GM18519 (cell line): ENCODE data around the gene TENM3.
A peak's percentile ranks its signal among the peaks of the same experiment; 100 is the strongest.
"Not testable (repeated sequence)": the region's sequence is repeated elsewhere in the genome, so short reads cannot be mapped to it uniquely, and the experiment has no call there.

ENCODE experiments used
- ATAC-seq: cut with Tn5 transposase; IDR thresholded peaks from one replicate; pipeline ENCODE4 v1.9.1; 2021; ENCODE audit warnings: mild to moderate bottlenecking, moderate library complexity; ENCODE audit not compliant: unreplicated experiment, low FRiP score

The TENM3 gene

DNA sequence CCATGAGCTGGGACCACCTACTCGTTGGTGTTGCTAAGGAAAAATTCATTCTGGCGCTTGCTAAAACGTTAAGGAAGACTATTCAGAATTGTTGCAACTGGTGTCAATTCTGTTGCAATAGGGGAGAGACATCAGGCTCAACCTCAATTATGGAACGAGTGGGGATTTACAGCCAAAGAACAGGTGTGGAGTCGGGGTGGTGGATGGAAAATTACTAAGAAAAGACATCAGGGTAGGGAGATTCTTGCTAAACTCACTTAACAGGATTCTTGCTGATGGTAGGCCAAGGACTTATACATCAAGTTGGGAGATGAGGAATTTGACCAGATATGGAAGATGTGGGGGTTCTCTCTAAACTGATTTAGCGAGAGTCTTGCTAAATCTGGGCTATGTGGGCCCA, 139.7 kb downstream of the TENM3 start:
- ATAC-seq = no peak

DNA sequence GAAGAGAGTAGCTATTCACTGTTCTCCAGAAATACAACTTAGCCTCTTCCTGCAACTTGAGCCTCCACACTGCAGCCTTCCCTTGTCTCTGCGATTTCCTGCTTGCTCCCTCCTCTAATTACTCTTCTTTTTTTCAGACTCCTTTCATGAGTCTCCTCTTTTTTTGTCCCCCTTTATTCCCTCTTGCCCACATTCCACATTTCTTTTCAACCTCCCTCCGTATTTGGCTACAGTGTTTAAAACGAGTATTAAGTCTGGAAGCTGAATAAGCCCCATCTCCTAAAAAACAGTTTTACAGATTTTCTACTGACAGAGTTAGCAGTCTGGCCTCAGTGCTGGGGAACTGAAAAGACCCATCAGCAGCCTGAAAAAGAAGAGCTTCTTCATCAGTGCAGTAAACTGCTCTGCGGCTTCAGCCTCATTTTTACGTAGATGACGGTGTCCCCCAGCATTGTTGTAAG, 141.5 kb downstream of the TENM3 start:
- ATAC-seq = no peak

DNA sequence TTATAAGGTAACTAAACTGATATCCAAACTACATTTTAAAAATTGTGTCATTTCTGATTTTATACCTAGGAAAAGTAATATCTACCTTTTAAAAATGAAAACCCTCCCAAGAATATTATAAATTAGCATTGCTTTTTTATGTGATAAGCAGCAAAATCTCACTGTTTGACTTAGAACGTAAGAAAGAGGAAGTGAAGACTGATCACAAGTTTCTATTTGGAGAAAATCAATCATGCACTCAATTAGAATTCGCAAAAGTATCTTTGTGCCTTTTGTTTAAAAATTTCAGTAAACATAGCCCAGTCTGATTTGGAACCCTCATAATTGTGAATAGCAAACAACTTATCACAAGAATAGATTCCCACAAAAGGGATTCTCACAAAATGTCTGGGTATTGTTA, 142.7 kb downstream of the TENM3 start:
- ATAC-seq = peak; percentile 84

DNA sequence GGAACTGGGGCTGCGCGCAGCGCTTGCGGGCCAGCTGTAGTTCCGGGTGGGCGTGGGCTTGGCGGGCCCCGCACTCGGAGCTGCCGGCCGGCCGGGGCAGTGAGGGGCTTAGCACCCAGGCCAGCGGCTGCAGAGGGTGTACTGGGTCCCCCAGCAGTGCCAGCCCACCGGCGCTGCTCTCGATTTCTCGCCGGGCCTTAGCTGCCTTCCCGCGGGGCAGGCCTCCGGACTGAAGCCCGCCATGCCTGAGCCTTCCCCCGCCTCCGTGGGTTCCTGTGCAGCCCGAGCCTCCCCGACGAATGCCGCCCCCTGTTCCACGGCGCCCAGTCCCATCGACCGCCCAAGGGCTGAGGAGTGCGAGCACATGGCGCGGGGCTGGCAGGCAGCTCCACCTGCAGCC, 143.4 kb downstream of the TENM3 start:
- not testable (repeated sequence) for ATAC-seq

DNA sequence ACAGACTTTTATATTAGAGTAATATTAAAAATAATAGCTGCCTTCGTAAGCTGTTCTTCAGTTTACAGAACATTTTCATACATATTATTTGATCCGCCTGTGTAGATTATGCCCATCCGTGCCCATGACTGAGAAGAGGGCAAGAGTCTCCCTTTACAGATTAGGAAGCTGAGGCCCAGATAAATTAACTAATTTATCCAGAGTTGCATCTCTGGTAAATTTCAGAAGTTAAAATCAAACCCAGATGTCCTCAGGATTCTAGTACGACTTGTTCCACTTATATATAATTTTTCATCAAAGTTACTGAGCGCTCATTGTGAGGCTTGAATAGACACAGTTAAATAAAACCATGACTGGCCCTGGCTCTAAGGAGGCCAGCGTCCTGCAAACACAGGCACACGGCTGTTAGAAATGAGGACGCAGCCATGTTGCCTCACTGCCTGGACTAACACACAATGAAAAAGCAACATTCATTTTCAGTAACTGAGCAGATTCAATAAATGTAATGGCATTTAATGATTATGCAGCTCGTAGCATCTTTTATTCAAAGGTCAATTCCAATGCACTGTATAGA, 148.0 kb downstream of the TENM3 start:
- no peak for ATAC-seq

DNA sequence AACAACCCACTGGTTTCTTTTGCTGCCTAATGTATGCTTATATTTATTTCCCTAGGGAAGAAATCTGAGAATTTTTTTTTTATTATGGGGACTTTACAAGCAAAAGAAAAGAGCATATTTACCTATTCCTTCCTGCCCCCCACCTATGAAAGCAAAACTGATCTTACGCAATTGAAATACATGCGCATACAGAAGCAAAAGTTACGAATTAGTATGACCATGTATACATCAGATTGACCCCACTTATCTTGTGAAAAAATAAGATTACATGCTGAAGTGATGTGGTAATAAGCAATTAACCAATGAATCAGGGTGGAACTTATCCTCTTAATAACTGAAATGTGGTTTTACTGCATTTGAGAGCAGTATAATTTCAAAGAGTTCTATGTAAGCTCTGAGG, 151.0 kb downstream of the TENM3 start:
- ATAC-seq = no peak

DNA sequence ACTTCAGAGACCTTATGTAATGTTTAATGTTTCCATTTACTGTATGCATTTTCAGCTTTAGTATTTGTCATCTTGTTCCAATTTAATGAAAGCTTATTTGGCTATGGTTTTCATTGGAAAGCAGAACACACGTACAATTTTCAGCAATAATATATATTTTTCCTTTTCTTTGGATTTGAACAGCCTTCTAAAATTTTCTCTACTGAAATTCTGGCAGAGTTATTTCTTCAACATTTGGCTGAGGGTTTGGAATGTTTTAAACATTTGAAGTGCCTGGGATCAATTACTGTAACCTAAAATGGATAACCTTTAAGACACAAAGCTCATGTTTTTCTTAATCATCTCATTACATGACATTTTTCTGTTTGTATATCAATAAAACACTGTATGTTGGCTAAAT, 156.9 kb downstream of the TENM3 start:
- no peak for ATAC-seq

DNA sequence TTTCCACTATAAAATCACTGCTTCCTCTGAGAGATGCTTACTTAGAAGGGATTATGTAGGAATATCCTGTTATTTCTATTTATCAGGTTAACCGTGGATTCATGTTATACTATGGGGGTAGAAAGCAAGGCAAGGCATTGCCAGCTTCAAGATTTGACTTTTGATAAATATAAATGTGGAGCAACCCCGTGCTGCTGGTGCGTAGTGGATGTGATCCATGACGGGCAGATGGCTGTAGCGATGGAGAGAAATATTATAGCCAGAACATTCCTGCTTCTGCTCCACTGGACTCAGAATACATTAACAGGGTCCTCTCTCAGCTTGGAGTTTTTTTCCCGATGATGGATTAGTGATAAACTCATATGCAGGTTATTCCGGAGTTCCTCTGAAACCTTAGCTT, 157.6 kb downstream of the TENM3 start:
- no peak for ATAC-seq

DNA sequence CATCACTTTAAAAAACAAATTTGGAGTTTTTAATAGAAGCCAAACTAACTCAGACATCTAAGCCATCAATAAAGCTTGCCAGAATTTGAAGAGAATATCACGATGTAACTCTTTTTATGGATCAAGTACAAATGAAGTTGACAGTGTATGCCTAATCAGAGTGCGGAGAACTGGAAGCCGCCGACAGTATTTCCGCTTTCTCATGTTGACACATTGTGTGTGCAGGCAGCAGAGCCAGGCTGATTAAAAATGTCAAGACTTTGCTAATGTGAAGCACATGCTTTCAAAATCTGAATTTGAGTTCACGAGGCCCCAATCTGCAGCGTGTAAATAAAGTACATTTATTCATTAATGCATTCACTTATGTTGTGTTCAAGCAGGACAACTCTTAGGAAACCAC, 161.2 kb downstream of the TENM3 start:
- no peak for ATAC-seq

DNA sequence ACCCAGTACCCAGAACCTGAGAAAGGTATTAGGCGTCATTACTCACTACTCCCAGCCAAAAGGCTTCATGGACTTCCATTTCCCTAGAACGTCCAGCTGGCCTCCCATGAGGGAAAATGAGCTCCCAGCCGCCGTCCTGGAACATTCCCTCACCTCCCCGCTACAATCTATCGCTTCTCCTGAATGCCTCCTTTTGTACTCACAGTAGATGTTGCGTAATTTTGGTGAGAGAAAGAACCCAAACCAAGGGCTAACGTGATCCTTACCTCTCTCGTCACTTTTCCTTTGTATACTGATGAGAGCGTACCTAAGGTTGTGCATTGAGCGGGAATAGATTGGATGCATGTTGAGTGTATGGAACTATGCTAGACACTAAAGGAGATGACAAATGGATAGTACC, 161.9 kb downstream of the TENM3 start:
- no peak for ATAC-seq

DNA sequence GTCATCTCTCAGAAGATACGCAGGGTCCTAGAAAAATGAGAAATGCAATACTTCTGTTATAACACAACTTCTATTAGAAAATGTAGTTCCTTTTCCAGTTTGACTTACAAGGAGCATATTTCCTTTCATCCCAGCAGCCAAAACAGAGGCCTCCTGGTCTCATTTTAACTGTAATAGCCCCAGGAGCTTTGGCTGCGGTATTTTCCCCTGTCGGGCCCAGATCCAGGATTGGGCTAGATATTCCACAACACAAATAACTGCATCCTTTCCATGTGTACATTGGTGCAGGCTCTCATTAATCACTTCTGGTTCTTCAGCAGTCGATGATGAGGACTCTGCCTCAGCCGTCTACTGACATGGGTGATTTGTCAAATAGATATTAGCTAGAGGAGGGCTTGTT, 166.1 kb downstream of the TENM3 start:
- no peak for ATAC-seq

DNA sequence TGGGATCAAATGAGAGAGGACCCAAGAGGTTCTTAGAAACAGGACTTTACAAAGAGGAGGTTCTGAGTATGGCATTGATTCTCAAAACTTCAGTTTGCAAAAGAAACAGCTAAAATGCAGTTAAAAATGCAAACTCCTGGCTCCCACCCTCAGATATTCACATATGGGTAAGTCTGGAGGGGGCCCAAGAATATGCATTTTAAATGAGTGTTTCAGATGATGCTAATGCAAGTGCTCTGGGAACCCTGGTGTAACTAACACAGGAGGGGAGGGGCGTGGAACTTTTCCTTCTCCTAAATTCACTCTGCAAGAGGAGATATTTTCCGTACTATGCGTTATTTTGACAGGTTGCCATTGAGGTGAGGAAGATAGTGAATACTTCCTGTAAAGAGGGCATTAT, 168.2 kb downstream of the TENM3 start:
- no peak for ATAC-seq

DNA sequence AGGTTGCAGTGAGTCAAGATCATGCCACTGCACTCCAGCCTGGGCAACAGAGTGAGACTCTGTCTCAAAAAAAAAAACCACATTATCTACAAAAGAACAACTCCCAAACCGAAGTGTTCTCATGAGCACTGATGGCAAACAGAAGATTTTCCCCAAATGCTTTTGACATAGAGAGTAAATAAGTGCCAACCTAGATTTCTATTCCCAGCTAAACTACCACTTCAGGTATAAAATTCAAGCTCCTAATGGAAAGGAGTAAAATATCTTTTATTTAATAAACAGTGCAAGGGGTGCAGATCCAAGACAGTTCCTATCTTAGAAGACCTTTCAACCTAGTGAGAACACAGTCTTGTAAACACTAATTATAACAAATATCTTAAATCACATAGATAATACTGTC, 170.3 kb downstream of the TENM3 start:
- ATAC-seq = no peak

DNA sequence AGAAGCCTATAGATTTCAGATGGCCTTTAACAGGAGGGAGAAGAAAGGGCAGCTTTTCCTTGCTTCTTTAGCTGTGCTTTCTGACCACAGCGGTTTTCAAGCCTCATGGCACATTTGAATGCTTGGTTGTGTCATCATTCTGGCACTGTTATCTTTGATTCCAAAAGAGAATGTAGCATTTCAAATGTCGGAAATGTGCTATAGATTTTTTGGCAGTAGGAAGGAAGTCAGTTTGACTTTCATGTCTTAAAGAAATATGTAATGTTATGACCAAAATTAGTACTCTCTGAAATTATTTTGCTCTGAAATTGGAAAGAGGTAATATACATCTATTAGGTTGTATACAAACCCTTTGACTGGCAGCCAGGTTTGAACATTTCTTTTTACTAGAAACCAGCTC, 171.9 kb downstream of the TENM3 start:
- ATAC-seq = no peak

DNA sequence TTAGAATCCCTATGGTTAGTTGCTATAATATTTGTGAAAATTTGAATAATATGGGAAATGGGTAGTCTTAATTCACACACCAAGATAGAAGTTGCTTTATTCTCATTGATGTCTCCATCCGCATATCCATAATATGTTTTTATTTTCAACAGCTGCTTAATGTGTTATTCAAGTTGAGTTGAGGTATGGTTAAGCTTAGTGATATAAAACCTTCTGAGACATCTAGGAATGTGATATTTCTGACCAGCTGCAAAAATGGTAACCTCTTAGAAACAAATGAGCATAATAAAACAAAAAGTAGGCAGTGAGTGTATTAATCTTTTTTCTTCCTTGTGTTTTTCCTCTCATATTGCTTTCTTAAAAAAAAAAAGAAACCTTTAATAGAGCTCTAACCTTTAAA, 172.9 kb downstream of the TENM3 start:
- ATAC-seq = no peak

DNA sequence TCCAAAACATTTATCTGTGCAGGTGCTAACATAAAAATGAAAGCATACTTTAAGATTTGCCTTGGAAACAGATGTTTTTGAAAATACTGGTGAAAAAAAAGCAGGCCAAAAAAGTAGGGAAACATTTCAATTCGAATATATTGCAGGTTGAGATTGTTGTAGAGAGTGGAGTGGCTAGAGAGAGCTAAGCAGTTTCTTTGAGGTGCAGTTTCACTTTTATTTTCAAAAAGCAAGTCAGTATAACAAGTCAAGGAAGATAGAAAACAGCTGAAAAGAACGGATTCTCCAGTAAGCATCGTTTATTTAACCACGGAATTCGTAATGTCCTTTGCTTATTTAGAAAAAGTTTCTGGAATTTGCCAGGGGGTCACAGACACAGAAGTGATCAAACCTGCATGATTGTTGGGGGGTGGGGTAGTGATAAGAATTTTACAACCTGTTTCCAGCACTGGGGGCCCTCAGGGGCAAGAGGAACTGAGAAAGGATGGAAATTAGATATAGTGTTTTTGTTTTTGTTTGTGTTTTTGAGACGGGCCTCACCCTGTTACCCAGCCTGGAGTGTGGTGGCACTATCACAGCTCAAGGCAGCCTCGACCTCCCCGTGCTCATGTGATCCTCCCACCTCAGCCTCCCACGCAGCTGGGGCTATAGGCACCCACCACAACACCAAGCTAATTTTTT, 175.0 kb downstream of the TENM3 start:
- ATAC-seq = no peak

DNA sequence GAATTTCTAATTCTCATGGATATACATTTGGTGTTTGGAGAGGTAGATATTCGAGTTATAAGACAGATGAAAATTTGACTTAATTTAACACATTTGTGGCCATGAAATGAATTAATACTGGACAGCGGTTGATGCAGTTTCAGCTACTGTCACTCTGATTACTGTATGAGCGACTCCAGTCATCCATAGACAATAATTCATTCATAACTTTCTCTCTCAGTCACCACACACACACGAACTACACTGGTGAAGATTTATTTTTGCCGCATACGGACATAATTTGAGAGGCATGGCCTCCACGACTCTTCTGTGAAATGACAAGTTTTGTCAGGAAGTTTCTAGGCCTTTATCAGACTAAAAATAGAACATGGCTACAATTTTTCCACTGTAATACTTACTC, 177.0 kb downstream of the TENM3 start:
- no peak for ATAC-seq

DNA sequence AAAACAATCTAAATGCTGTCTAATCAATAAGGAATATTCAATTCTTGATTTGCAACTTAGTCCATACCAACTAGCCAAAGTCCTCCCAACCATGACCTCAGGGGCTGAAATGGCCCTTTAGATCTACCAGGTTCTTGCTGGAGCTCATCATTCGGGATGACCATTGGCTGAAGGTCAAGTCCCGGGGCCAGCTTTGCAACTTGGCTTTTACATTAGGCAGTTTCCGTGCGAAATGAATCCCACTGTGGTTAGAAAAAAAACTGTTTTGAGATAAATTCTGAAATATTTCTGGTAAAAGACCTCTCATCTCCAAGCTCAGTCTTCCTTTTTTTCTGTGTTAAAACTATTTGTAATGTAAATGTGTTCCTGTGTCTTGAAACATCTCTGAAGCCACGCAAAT, 178.6 kb downstream of the TENM3 start:
- no peak for ATAC-seq

DNA sequence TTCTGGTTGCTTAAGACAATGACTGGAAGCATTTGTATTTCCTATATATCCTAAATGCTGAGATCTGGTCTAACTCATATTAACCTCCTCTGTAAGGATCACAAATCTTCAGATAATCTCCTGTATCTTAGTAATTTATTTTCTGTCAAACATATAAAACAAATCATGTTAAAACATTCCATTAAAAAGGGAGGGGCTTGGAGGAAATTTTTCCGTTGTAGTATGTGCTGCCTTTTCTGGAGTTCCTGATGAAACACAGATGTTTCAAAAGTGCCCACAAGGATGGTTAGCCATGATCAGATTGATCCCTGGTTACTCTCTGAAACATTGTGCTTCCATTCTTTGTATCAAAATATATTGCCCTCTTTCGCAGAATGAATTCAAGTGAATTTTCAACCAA, 182.1 kb downstream of the TENM3 start:
- ATAC-seq = no peak

DNA sequence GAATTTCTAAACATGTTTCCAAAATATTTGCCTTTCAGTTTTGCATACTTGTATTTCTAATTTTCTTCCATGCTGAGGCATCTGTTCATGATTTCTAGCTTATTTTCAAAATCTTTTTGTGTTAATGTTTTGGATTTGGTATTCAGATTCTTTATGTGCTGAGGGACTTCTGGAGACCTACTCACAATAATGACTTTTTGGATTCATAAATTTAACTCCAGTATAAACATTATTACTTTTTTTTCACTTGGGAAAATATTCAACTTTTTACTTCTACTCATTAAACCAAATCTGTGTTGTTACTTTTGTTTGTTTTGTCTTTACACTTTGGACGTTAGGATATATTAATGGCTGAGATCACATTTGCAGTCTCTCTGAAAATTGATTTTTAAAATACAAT, 183.7 kb downstream of the TENM3 start:
- no peak for ATAC-seq

DNA sequence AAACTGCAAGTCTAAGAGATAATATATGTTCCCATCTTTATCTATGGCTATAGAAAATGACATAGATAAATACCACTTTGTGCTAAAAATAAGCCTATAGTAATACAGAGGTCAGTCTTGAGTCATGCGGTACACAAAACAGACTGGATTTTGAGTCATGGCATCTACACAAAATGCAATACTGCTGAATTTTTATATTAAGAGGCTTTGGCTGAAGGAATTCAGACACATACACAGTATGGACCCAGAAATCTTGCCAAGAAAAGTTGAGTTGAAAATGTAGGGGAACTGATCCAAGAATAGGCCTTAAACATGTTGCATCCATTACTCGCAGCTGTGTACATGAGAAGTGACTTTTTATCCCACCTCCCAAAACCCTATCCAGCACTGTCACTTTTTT, 184.4 kb downstream of the TENM3 start:
- ATAC-seq = no peak

DNA sequence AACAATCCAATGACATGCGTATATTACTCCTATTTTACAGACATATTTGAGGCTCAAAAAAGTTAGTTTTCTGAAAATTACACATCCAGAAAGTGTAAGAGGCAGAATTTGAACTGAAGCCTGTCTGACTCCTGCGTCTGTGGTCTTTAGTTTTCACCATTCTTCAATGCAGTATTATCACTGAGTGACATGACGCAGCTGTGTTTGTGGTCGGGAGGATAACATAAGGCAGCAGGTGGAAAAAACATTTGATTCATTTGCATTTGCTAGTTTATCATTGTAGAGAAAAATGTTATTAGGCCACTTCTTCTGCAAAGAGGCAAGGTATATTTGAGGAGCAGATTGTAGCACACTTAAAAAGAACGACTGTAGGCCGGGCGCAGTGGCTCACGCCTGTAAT, 186.7 kb downstream of the TENM3 start:
- ATAC-seq = no peak

DNA sequence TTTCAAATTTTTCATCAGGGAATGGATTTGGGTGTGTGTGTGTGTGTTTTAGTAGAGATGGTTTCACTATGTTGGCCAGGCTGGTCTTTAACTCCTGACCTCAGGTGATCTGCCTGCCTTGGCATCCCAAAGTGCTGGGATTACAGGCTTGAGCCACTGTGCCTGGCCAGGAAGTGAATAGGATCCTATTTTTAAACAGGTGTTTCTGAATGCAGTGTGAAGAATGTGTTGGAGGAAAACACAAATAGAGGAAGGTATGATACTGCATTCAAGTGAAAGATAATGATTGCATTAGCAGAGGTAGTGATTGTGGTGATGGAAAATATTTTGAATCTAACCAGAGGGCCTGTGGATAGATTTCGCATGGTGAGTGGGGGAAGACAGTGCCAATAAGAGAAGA, 189.6 kb downstream of the TENM3 start:
- no peak for ATAC-seq
